ENCODE data around the gene INO80B.
"Not testable (repeated sequence)": the region's sequence is repeated elsewhere in the genome, so short reads cannot be mapped to it uniquely, and the experiment has no call there.

Gene INO80B

GRCh38 chr2:74454654-74455511 lies at the start of gene INO80B:
Gene INO80B, plus strand, starts transcription at chr2:74455087. Its CDS starts 30 bp downstream, at chr2:74455117.
- DNase-seq (ENCODE audit: low read depth) = peak; percentile 99

GRCh38 chr2:74406035-74406434 lies 48.9 kb upstream of the INO80B start:
- peak; percentile 77 for DNase-seq (ENCODE audit: low read depth)

- DNase-seq (ENCODE audit: low read depth) = no peak
Observed at GRCh38 chr2:74407682-74408081, 47.2 kb upstream of the INO80B start.

DNA sequence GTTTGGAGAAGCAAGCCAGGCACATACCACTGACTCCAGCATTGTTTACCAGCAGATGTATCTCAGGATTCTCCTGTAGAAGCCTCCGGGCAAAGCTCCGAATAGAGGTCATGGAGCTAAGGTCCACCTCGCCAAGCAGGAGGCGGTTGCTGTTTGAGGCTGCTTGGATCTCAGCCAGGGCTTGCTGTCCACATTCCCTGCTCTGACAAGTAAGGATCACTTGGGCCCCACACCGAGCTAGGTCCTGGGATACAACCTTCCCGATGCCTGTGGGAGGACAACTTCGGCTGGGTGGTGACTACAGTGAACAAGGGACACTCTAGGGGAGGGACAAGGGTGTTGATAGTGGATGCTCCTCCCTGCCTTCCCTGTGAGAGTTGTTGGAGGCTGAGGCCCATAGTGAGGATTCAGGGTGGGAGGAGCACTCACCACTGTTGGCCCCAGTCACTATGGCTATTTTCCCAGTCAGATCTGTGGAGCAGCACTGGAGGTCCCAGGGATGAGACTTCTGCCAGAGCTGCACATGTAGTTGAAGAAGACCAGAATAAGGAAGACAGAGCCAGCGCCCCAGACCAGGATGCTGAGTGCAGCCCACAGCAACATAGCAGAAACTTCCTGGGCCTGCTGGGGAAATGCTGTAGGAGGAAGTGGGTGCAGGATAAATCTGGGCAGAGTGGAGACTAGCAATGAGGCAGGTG lies 41.7 kb upstream of the INO80B start:
- no peak for DNase-seq (ENCODE audit: low read depth)

DNA sequence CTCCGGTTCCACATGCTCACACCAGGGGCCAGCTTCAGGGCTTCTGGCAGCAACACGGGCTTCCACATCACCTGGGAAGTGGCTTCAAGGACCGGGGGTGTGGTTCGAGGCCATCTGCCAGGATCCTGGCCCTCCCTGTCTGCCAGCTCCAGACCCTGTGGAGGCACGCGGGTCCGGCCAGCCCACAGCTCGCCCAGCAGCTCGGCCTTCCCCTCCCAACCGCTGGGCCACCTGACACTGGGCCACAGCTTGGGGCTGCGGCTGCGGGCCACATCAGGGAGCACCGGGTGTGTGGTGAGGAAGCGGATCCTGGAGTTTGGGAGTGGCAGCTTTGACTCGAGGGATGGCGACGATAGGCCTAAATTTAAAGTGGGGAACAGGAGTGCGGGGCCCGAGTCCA lies 40.4 kb upstream of the INO80B start:
- DNase-seq (ENCODE audit: low read depth) = no peak

GRCh38 chr2:74414881-74415761 lies 39.8 kb upstream of the INO80B start:
- peak; percentile 25 for DNase-seq (ENCODE audit: low read depth)

DNA sequence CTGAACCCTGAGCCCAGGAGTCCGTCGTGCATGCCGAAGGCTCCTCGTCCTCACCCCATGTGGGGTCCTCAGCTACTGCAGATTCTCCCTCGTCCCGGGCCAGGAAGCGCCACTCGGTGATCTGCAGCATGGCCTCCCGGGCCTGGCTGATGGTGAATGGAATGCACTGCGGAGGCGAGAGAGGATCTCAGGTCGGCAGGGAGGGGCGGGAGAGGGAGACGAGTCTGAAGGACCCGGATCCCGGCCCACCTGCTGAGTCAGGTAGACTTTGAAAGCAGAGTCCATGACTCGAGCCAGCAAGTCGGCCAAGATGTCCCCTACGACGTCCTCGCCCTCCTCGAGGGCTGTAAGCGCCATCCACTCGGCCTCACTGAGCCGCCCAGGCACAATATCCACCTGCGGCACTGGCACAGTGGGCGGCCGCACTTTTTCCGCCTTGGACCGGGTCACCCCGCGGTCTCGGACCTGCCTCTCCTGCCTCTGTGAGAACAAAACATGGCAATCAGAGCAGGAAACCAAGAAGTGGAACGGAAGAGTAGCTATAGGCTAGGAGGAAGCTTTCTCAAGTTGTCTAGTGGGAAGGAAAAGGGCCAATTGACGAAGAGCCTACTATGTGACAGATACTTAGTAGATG lies 39.0 kb upstream of the INO80B start:
- no peak for DNase-seq (ENCODE audit: low read depth)

DNA sequence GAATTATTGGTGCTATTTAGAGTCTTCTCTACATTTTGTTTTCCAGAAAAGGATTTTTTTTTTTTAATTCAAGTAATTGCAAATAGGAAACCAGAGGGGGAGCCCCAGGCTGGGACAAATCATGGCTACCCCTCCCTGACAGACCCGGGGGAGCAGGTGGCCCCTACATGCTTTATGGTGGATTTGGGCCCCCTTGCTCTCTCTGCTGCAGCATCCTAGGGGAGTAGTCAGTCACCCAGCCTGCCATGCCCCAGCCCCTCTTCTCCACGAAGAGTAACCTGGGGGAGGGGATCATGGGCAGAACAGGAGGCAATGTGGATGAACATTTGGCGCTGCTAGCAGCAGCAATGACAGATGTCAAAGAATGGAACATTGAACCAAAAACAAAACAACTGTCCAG lies 38.1 kb upstream of the INO80B start:
- DNase-seq (ENCODE audit: low read depth) = no peak

- DNase-seq (ENCODE audit: low read depth) = no peak
Observed at GRCh38 chr2:74417197-74417596, 37.7 kb upstream of the INO80B start.

DNA sequence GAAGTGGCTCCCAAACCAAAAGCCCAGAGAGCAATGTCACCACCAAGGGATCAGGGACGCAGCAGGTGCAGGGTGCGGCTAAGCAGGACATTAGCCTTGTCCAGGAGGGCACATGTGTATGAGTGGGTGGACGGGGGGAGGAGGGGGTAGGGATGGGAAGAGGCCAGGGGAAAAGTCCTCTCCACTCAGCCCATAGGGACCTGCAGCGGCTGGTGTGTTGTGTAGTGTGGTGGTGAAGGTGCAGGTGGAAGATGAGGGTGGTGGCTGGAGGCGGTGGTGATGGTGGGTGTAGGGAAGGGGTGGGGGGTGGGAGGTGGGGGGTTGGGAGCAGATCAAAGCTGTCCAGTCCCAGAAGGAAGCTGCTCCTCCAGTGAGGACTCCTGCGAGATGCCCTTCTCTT lies 37.1 kb upstream of the INO80B start:
- no peak for DNase-seq (ENCODE audit: low read depth)

- no peak for DNase-seq (ENCODE audit: low read depth)
Observed at GRCh38 chr2:74418312-74418711, 36.6 kb upstream of the INO80B start.

GRCh38 chr2:74419345-74419744 lies 35.5 kb upstream of the INO80B start:
- no peak for DNase-seq (ENCODE audit: low read depth)

- DNase-seq (ENCODE audit: low read depth) = no peak
Observed at GRCh38 chr2:74420006-74420405, 34.9 kb upstream of the INO80B start.

- not testable (repeated sequence) for DNase-seq (ENCODE audit: low read depth)
Observed at GRCh38 chr2:74420443-74421103, 34.3 kb upstream of the INO80B start.

DNA sequence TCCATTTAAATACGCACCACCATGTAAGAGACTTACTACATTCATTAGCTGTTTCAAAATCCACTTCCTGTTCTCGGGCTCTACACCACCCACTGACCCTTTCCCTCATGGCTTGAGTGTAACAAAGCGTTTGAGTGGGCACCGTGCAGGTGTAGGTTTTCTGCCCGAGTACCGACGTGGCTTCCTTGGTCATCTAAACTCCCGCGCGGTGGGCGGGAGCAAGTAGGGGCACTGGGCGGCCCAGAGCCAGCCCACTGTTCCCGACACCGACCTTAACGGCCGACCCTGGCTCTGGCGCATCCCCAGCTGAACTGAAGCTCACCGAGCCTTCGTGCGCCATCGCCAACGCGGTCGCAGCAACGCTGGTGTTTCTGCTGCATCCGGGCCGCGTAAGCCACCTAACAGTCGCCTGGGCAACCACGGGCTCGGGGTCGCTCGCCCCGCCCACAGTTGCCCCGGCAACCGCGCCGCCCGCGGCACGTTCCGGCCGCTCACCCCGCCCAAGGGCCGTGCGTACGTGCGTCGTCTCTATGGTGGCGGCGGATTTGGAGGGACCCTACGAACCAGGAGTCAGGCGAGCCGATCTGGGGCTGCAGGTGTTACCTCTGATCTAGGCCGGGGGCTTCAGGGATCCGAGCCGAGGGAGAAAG lies 33.5 kb upstream of the INO80B start, which contains the start of the genes C2orf81 and WDR54:
Gene C2orf81 (minus strand): TSS at position 399 of the 650 bp plus-strand sequence. CDS start 59 bp downstream, at position 340.
Gene WDR54 (plus strand): TSS at position 510 of the 650 bp plus-strand sequence. CDS start 424 bp downstream, outside the sequence.
- DNase-seq (ENCODE audit: low read depth) = peak; percentile 93

DNA sequence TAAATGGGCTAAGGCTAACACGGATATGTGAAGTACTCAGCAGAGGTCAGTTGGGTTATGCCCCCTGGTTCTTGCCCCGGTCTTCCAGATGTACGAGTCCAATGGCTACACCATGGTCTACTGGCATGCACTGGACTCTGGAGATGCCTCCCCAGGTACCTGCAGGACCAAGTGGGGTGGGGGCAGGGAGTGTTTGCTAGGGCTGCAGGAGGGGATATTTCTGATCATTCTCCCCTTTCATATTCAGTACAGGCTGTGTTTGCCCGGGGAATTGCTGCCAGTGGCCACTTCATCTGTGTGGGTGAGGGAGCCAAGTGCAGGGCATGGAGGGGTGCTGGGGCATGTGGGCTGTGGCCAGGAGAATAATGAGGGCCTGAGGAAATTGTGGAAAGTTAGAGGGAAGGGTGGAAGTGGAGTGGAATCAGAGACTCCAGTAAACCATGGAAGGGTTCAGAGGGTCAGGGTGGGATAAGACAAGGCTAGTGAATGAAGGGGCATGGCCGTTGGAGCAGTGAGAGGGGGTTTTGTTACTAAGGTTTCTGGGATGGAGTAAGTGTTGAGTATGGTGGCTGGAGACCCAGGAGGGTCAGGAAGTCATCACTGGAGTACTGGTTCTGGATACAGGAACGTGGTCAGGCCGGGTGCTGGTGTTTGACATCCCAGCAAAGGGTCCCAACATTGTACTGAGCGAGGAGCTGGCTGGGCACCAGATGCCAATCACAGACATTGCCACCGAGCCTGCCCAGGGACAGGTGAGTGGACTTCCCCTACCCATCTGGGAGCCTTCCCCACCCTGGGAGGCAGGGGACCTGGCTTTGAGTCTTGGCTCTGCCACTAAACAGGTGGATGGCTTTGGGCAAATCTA lies 31.4 kb upstream of the INO80B start:
- DNase-seq (ENCODE audit: low read depth) = no peak

- peak; percentile 30 for DNase-seq (ENCODE audit: low read depth)
Observed at GRCh38 chr2:74424139-74424992, 30.5 kb upstream of the INO80B start.

GRCh38 chr2:74424995-74425406 lies 29.9 kb upstream of the INO80B start:
- DNase-seq (ENCODE audit: low read depth) = no peak
